H9 (cell line): Measurements from ENCODE around the gene ARHGAP4. TPM values are rescaled to one million over a fixed set of nuclear protein-coding genes. Genes with fewer than 3 reads are reported as not detected.

Experiments
- DNase-seq: peaks from one replicate; pipeline ENCODE4 v3.0.0-alpha.2; 2017
- H2AFZ ChIP-seq: one replicate; pipeline ENCODE4 v1.6.1; 2013; ENCODE audit warnings: mild to moderate bottlenecking, low read length, control low read depth, moderate library complexity
- H2AK5ac ChIP-seq: 2 replicates; pipeline ENCODE4 v1.6.1; 2013; ENCODE audit warnings: low read length, control low read depth, mixed read lengths; ENCODE audit not compliant: insufficient read length
- H2BK120ac ChIP-seq: one replicate; pipeline ENCODE4 v1.6.1; 2013; ENCODE audit warnings: low read depth, mild to moderate bottlenecking, low read length, control low read depth, inconsistent platforms; ENCODE audit not compliant: poor library complexity, severe bottlenecking
- H2BK12ac ChIP-seq: 2 replicates; pipeline ENCODE4 v1.6.1; 2013; ENCODE audit warnings: low read length, control low read depth, mixed read lengths, low read depth; ENCODE audit not compliant: insufficient read length
- H2BK15ac ChIP-seq: 2 replicates; pipeline ENCODE4 v1.6.1; 2013; ENCODE audit warnings: low read depth, low read length, control low read depth
- H2BK20ac ChIP-seq: one replicate; pipeline ENCODE4 v1.6.1; 2013; ENCODE audit warnings: low read depth, mild to moderate bottlenecking, low read length, control low read depth, inconsistent platforms; ENCODE audit not compliant: poor library complexity, severe bottlenecking
- H2BK5ac ChIP-seq: 2 replicates; pipeline ENCODE4 v1.6.1; 2013; ENCODE audit warnings: low read length, control low read depth, mixed read lengths; ENCODE audit not compliant: insufficient read length
- H3K14ac ChIP-seq: 2 replicates; pipeline ENCODE4 v1.6.1; 2013; ENCODE audit warnings: low read length, control low read depth; ENCODE audit not compliant: insufficient read depth
- H3K18ac ChIP-seq: 2 replicates; pipeline ENCODE4 v1.6.1; 2013; ENCODE audit warnings: low read depth, mild to moderate bottlenecking, mixed read lengths, low read length, control low read depth; ENCODE audit not compliant: insufficient read length
- H3K23ac ChIP-seq: 2 replicates; pipeline ENCODE4 v1.6.1; 2013; ENCODE audit warnings: low read length, control low read depth, mixed read lengths, low read depth; ENCODE audit not compliant: insufficient read length
- H3K23me2 ChIP-seq: 2 replicates; pipeline ENCODE4 v1.6.1; 2013; ENCODE audit warnings: low read depth, mild to moderate bottlenecking, mixed read lengths, low read length, control low read depth; ENCODE audit not compliant: insufficient read length, poor library complexity, severe bottlenecking
- H3K27ac ChIP-seq: 2 replicates; pipeline ENCODE4 v1.5.1; 2013; ENCODE audit warnings: low read length, control low read depth, mixed read lengths, low read depth; ENCODE audit not compliant: insufficient read length
- H3K27me3 ChIP-seq: 2 replicates; pipeline ENCODE4 v1.6.1; 2013; ENCODE audit warnings: low read length, control low read depth, inconsistent platforms; ENCODE audit not compliant: insufficient read depth
- H3K4ac ChIP-seq: 2 replicates; pipeline ENCODE4 v1.6.1; 2013; ENCODE audit warnings: low read depth, mild to moderate bottlenecking, control low read depth, inconsistent platforms, low read length, moderate library complexity
- H3K4me1 ChIP-seq: 2 replicates; pipeline ENCODE4 v1.6.1; 2013; ENCODE audit warnings: low read length, control low read depth, inconsistent platforms; ENCODE audit not compliant: insufficient read depth
- H3K4me2 ChIP-seq: 2 replicates; pipeline ENCODE4 v1.6.1; 2013; ENCODE audit warnings: low read length, control low read depth, mixed read lengths; ENCODE audit not compliant: insufficient read length, insufficient read depth
- H3K56ac ChIP-seq: 2 replicates; pipeline ENCODE4 v1.6.1; 2013; ENCODE audit warnings: low read depth, mild to moderate bottlenecking, mixed read lengths, low read length, control low read depth; ENCODE audit not compliant: insufficient read length
- H3K79me1 ChIP-seq: 2 replicates; pipeline ENCODE4 v1.6.1; 2013; ENCODE audit warnings: low read depth, mild to moderate bottlenecking, moderate library complexity, low read length, control low read depth, inconsistent platforms; ENCODE audit not compliant: insufficient read depth, poor library complexity, severe bottlenecking
- H3K79me2 ChIP-seq: 2 replicates; pipeline ENCODE4 v1.6.1; 2013; ENCODE audit warnings: low read length, control low read depth, inconsistent platforms; ENCODE audit not compliant: insufficient read depth
- H3K9ac ChIP-seq: 2 replicates; pipeline ENCODE4 v1.6.1; 2013; ENCODE audit warnings: low read length, control low read depth, mixed read lengths; ENCODE audit not compliant: insufficient read length; ENCODE audit errors: extremely low read depth
- H3K9me3 ChIP-seq: one replicate; pipeline ENCODE4 v1.6.1; 2013; ENCODE audit warnings: low read depth, low read length, inconsistent platforms; ENCODE audit not compliant: control insufficient read depth
- H3T11ph ChIP-seq: one replicate; pipeline ENCODE4 v1.6.1; 2013; ENCODE audit warnings: mild to moderate bottlenecking, low read length, control low read depth, inconsistent platforms
- H4K20me1 ChIP-seq: one replicate; pipeline ENCODE4 v1.6.1; 2013; ENCODE audit not compliant: control insufficient read depth, insufficient read length, insufficient read depth
- H4K5ac ChIP-seq: 2 replicates; pipeline ENCODE4 v1.6.1; 2013; ENCODE audit warnings: low read depth, mild to moderate bottlenecking, mixed read lengths, low read length, control low read depth; ENCODE audit not compliant: insufficient read length
- H4K8ac ChIP-seq: replicated peaks from 2 replicates; pipeline ENCODE4 v1.6.1; 2013; ENCODE audit warnings: low read length, control low read depth, mixed read lengths, low read depth; ENCODE audit not compliant: insufficient read length
- H4K91ac ChIP-seq: 2 replicates; pipeline ENCODE4 v1.6.1; 2013; ENCODE audit warnings: low read depth, mild to moderate bottlenecking, moderate library complexity, mixed read lengths, low read length, control low read depth; ENCODE audit not compliant: insufficient read length
- H3K27ac Mint-ChIP-seq, 3 experiments: 2 replicates in 2 of 3; 3 replicates in 1 of 3; pipeline ENCODE4 v1.8.0; 2020 to 2021; ENCODE audit warnings: mixed read lengths in 3 of 3, mild to moderate bottlenecking in 1 of 3, moderate library complexity in 1 of 3
- H3K27me3 Mint-ChIP-seq: 2 replicates; pipeline ENCODE4 v1.8.0; 2021; ENCODE audit warnings: low read depth, mild to moderate bottlenecking, moderate library complexity, mixed read lengths
- H3K36me3 Mint-ChIP-seq, 3 experiments: 2 replicates in 2 of 3; 3 replicates in 1 of 3; pipeline ENCODE4 v1.8.0; 2020 to 2021; ENCODE audit warnings: low read depth in 3 of 3, mixed read lengths in 3 of 3; ENCODE audit not compliant: insufficient read depth in 1 of 3
- H3K4me1 Mint-ChIP-seq, 2 experiments: 2 replicates each; pipeline ENCODE4 v1.8.0; 2020; ENCODE audit warnings: mixed read lengths in 2 of 2
- H3K4me3 Mint-ChIP-seq, 2 experiments: 2 replicates in 1 of 2; 3 replicates in 1 of 2; pipeline ENCODE4 v1.8.0; 2020 to 2021; ENCODE audit warnings: mild to moderate bottlenecking in 2 of 2, mixed read lengths in 2 of 2, moderate library complexity in 1 of 2
- H3K9me3 Mint-ChIP-seq, 2 experiments: 2 replicates in 1 of 2; 3 replicates in 1 of 2; pipeline ENCODE4 v1.8.0; 2020; ENCODE audit warnings: mild to moderate bottlenecking in 2 of 2, mixed read lengths in 2 of 2, moderate library complexity in 1 of 2
- WGBS: extraction: QIAGEN DNeasy Blood & Tissue Kit; methylation state at CpG from one replicate; pipeline ENCODE4 v1.1.7; 2013; ENCODE audit warnings: missing lambda C conversion rate, low lambda C conversion rate, mixed read lengths; ENCODE audit not compliant: insufficient read length; ENCODE audit errors: extremely low coverage; 5-methylcytosine and 5-hydroxymethylcytosine counted together
- total RNA-seq: library from RNA; stranded (reverse); gene quantifications from 2 replicates; pipeline ENCODE4 v1.2.1, GENCODE V29; 2021
- TF ChIP-seq, protein P1 (sequence below): fragments of 200-600 bp; sonication (generic); conservative IDR thresholded peaks from 3 replicates; pipeline ENCODE4 v1.8.0; 2021; ENCODE audit warnings: antibody characterized with exemption, mild to moderate bottlenecking

Gene ARHGAP4
- total RNA-seq, 1 experiment from 2014 or later: 37.8 TPM

DNA sequence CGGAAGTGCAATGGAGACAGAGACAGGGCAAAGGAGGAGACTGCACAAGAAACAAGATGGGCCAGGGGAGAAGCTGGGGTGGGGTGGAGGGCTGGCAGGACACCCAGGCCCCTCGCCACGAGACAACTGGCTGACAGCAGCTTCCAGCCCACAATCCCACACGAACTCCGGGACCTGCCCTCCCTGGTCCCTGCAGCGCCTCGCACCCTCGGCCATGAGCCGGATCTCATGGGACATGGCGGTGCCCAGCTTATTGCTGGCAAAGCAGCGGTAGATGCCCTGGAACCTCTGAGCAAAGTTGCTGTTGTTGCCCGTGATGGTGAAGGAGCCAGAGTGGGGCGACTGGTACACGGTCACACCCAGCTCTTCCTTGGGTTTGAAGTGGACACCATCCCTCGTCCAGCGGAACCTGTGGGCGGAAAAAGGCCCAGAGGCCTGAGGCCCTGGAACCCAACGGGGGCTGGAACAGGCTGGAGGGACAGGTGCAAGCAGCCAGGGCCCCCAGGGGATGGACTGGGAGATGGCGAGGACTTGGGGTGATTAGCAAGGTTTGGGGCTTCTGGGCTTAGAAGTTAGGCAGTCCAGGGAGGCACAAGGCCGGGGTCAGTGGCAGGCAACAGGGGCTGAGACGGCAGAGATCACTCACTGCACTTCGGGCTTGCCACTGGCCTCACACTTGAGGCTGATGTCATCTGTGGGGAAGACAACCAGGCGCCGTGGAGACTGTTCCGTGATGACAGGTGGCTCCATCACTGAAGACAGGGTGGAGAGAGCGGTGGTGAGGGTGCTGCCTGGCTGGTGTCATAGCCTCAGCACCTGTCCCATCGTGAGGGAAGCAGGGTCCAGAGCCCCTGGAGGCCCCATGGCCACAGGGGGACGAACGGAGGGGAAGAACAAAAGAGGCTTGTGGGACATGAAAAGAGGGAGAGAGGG lies 53.9 kb downstream of the ARHGAP4 start:
- DNase-seq: no peak
- no peak overlapping the region for H3K18ac ChIP-seq
- H3K23ac ChIP-seq: no peak overlapping the region
- no peak overlapping the region for H3K9ac ChIP-seq
- no peak overlapping the region for H2AFZ ChIP-seq
- H2BK20ac ChIP-seq: no peak overlapping the region
- H3K27ac ChIP-seq: no peak overlapping the region
- H3K4me1 ChIP-seq: no peaks in the 10 kb centered on the region; the same call in 1 of the 2 replicates
- H3K56ac ChIP-seq: no peak overlapping the region
- Mint-ChIP-seq H3K36me3 (peaks cover 6 to 30% (median 24%) of the 10 kb centered on the region in 3 experiments; a peak in 6 of 7 replicates), H3K4me3 (no peak overlapping the region; a peak in 1 of 5 replicates), H3K27ac (peak overlapping the region in 1 of 3 experiments; percentile 94; a peak in 2 of 7 replicates), H3K4me1 (peaks cover 7 to 32% of the 10 kb centered on the region in 2 experiments), H3K9me3 (peaks cover 59 to 84% of the 10 kb centered on the region in 2 experiments), H3K27me3 (peaks cover under 1% of the 10 kb centered on the region; the same call in 1 of the 2 replicates)
- TF ChIP-seq, protein P1, sequence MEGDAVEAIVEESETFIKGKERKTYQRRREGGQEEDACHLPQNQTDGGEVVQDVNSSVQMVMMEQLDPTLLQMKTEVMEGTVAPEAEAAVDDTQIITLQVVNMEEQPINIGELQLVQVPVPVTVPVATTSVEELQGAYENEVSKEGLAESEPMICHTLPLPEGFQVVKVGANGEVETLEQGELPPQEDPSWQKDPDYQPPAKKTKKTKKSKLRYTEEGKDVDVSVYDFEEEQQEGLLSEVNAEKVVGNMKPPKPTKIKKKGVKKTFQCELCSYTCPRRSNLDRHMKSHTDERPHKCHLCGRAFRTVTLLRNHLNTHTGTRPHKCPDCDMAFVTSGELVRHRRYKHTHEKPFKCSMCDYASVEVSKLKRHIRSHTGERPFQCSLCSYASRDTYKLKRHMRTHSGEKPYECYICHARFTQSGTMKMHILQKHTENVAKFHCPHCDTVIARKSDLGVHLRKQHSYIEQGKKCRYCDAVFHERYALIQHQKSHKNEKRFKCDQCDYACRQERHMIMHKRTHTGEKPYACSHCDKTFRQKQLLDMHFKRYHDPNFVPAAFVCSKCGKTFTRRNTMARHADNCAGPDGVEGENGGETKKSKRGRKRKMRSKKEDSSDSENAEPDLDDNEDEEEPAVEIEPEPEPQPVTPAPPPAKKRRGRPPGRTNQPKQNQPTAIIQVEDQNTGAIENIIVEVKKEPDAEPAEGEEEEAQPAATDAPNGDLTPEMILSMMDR: no peak
- H2AK5ac ChIP-seq: no peak overlapping the region
- H3K4ac ChIP-seq: no peak overlapping the region
- H2BK15ac ChIP-seq: no peak overlapping the region
- no peak overlapping the region for H2BK120ac ChIP-seq
- H4K5ac ChIP-seq: no peak overlapping the region
- no peak overlapping the region for H3K4me2 ChIP-seq
- no peak overlapping the region for H4K8ac ChIP-seq
- no CpG with 5 or more reads among the region's 29 CpGs for WGBS
- H3K23me2 ChIP-seq: no peaks in the 10 kb centered on the region
- peaks cover 6% of the 10 kb centered on the region for H3K9me3 ChIP-seq
- H3K14ac ChIP-seq: no peak overlapping the region
- no peaks in the 10 kb centered on the region for H4K20me1 ChIP-seq
- no peak overlapping the region for H2BK5ac ChIP-seq
- H3T11ph ChIP-seq: no peak overlapping the region
- no peaks in the 10 kb centered on the region for H3K27me3 ChIP-seq
- H2BK12ac ChIP-seq: no peak overlapping the region
- no peaks in the 10 kb centered on the region for H3K79me1 ChIP-seq
- H4K91ac ChIP-seq: no peak overlapping the region
- no peaks in the 10 kb centered on the region for H3K79me2 ChIP-seq
